Testis (tissue), 2 donors: Measurements from ENCODE around the gene KIF6.

Experiments used
- POLR2A ChIP-seq: fragments of 450-650 bp; IDR thresholded peaks from one replicate; pipeline ENCODE4 v1.6.1; 2017; ENCODE audit warnings: antibody characterized with exemption, mild to moderate bottlenecking, moderate library complexity
- TF ChIP-seq, protein P1 (sequence below), 3 experiments: fragments of 450-650 bp in 2 of 3; fragments of 200-600 bp in 1 of 3; sonication (generic) in 1 of 3; IDR thresholded peaks; one replicate each; pipeline ENCODE4 v1.5.1; 2016 to 2019; ENCODE audit warnings: antibody characterized with exemption in 3 of 3, mild to moderate bottlenecking in 2 of 3, moderate library complexity in 1 of 3

DNA sequence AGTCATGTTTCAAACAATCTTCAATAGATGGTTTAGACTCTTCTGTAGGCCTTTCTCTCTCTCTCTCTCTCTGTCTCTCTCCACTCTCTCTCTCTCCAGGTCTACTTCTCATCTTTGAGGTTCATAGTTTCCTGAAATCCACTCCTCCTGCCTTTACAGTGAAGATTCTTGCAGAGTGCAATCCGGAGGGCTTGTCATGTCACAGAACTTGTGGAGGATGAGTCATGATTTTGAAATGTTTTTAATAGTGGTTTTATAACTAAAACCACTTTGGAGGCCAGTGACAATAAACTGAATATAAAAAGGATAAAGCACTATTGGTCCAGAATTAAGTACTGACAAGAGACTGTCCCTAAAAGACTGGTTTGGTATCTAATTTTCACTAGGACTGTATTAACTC is 156.3 kb downstream of the KIF6 start:
- TF ChIP-seq, protein P1, sequence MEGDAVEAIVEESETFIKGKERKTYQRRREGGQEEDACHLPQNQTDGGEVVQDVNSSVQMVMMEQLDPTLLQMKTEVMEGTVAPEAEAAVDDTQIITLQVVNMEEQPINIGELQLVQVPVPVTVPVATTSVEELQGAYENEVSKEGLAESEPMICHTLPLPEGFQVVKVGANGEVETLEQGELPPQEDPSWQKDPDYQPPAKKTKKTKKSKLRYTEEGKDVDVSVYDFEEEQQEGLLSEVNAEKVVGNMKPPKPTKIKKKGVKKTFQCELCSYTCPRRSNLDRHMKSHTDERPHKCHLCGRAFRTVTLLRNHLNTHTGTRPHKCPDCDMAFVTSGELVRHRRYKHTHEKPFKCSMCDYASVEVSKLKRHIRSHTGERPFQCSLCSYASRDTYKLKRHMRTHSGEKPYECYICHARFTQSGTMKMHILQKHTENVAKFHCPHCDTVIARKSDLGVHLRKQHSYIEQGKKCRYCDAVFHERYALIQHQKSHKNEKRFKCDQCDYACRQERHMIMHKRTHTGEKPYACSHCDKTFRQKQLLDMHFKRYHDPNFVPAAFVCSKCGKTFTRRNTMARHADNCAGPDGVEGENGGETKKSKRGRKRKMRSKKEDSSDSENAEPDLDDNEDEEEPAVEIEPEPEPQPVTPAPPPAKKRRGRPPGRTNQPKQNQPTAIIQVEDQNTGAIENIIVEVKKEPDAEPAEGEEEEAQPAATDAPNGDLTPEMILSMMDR (IDR thresholded peaks at IDR 0.05): no peak
- TF ChIP-seq POLR2A: no peak
